HUES64 (cell line): Measurements from ENCODE around the gene SCFD2.

ENCODE experiments used
- H3K27ac ChIP-seq: 2 replicates; pipeline ENCODE4 v1.7.0; 2013; ENCODE audit warnings: low read depth, low read length, inconsistent platforms
- H3K27me3 ChIP-seq: 2 replicates; pipeline ENCODE4 v1.6.1; 2013; ENCODE audit warnings: mild to moderate bottlenecking, low read length; ENCODE audit not compliant: insufficient read depth
- H3K36me3 ChIP-seq: 2 replicates; pipeline ENCODE4 v1.6.1; 2013; ENCODE audit warnings: mild to moderate bottlenecking, low read length; ENCODE audit not compliant: insufficient read depth
- H3K4me1 ChIP-seq: 2 replicates; pipeline ENCODE4 v1.6.1; 2013; ENCODE audit warnings: mild to moderate bottlenecking, low read length, moderate library complexity; ENCODE audit not compliant: insufficient read depth
- H3K4me3 ChIP-seq: 2 replicates; pipeline ENCODE4 v1.5.1; 2013; ENCODE audit warnings: mild to moderate bottlenecking, low read length, moderate library complexity
- H3K9ac ChIP-seq: 2 replicates; pipeline ENCODE4 v1.6.1; 2013; ENCODE audit warnings: mild to moderate bottlenecking, low read depth, low read length
- H3K9me3 ChIP-seq: 2 replicates; pipeline ENCODE4 v1.6.1; 2013; ENCODE audit warnings: low read depth, low read length; ENCODE audit not compliant: insufficient read depth
- WGBS: fragments of 150-250, 120-280 bp; methylation state at CpG from one replicate; pipeline ENCODE4 v1.1.7; 2013; ENCODE audit warnings: missing lambda C conversion rate; 5-methylcytosine and 5-hydroxymethylcytosine counted together

The SCFD2 gene

DNA sequence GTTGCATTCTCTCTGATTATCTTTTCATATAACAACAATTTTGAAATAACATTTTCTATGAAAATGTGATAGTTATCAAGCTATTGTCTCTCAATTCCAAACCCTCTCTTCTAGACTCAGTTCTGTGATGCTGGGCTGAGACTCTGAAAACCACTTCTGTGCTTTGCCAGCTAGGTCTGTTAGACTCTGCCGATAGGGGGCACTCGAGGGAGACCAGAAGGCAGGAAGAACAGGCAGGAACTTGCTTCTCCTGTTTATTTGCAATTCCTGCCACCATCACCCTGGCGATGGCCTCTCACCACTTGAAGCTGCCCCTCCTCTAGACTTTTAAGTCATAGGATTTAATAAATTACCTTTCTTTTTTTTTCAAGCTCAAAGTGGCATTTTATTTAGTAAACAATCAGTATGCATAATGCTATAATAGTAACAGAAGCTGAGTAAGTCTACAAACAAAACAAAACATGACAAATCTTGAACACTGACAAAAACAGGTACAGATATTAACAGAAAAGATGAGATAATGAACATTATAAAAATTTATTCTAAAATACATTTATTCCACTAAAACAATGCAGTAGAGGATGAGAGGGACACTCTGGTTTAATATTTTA, 454.1 kb downstream of the SCFD2 start:
- Histone ChIP-seq H3K27me3 (no peaks in the 10 kb centered on the region), H3K36me3 (no peaks in the 10 kb centered on the region), H3K4me1 (peaks cover 12% of the 10 kb centered on the region), H3K27ac (no peak overlapping the region), H3K4me3 (no peak overlapping the region), H3K9me3 (no peaks in the 10 kb centered on the region), H3K9ac (no peak overlapping the region)
- WGBS = 23% methylated on average over 3 of the region's 3 CpGs

DNA sequence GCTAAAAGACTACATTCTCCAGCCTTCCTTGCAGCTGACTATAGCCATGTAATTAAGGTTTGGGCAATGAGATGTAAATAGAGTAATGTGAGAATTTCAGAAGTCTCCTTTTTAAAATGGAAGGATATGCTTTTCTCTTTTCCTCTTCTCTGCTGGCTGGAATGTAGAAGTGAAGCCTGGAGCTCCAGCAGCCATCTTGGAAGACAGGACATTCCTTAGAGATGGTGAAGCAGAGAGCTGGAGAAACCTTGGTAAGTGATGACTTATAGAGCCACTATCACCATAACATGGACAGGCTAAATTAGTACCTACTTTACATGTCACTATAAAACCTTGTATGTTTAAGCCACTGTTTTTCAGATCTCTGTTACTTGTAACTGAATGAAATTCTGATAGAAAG, 455.7 kb downstream of the SCFD2 start:
- H3K36me3 ChIP-seq = no peaks in the 10 kb centered on the region
- no peaks in the 10 kb centered on the region for H3K27me3 ChIP-seq
- no peak overlapping the region for H3K27ac ChIP-seq
- no peak overlapping the region for H3K9ac ChIP-seq
- peaks cover 12% of the 10 kb centered on the region for H3K4me1 ChIP-seq
- H3K4me3 ChIP-seq = no peak overlapping the region
- no peaks in the 10 kb centered on the region for H3K9me3 ChIP-seq

DNA sequence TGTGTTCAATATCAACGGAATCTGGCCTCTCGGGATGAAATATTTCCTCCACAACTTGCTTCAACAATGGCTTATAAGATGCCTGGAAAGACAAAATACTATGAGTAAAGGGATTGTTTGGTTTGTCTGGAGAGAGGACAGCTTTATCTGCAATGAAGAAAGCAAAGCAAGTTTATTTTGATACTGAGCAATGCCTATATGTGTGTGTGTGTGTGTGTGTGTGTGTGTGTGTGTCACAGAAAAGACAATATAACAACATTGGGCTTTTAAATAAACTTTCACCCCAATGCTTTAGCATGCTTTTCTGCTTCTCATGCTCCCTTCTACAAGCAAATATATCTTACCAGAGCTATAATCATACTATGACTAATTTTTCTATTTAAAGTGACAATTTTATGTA, 458.4 kb downstream of the SCFD2 start:
- Histone ChIP-seq H3K9me3 (no peaks in the 10 kb centered on the region), H3K4me3 (no peak overlapping the region), H3K36me3 (no peaks in the 10 kb centered on the region), H3K27ac (no peak overlapping the region), H3K27me3 (no peaks in the 10 kb centered on the region), H3K9ac (no peak overlapping the region), H3K4me1 (peaks cover 12% of the 10 kb centered on the region)
- 100% methylated on average over 2 of the region's 2 CpGs for WGBS

DNA sequence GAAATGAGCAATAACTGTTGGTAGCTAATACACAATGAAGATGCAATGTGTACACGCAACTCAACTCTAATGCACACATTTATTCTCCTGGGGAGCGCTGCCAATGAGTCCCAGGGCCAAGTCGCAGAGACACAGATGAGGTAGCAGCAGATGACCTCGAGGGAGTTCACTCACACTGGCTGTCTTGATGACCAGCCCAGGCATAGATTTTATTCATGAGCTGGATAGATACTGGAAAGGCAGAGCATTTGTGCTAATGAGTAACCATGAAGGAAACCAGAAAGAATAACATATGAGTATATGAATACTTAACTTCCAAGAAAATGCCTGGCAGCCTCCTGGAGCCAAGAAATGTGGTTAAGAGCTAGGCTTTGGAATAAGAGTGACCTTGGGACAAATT, 461.4 kb downstream of the SCFD2 start:
- Histone ChIP-seq H3K27ac (no peak overlapping the region), H3K9ac (no peak overlapping the region), H3K4me1 (peaks cover 5% of the 10 kb centered on the region; the same call in 1 of the 2 replicates), H3K4me3 (no peak overlapping the region), H3K27me3 (no peaks in the 10 kb centered on the region), H3K9me3 (peaks cover 14% of the 10 kb centered on the region), H3K36me3 (no peaks in the 10 kb centered on the region; the same call in 1 of the 2 replicates)
- 96% methylated on average over 4 of the region's 4 CpGs for WGBS

DNA sequence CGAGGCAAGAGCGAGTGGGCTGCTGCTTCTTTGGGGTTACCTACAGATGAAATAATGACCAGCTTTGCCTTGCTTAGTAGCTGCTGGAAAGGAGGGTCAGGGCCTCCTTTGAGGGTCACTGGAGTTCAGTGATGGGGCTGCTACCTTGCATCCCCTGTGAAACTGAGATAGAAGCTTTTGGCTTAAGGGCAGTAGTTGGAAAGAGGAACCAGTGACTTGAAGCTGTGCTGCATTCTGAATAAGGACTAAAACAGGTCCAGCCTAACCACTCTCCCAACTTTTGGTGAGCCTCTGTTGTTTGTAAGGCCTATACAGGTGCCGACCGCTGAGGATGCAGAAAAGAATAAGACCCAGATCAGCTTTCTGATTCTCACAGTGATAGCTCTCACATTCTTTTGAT, 462.6 kb downstream of the SCFD2 start:
- no peak overlapping the region for H3K4me3 ChIP-seq
- no peaks in the 10 kb centered on the region for H3K4me1 ChIP-seq
- no peak overlapping the region for H3K9ac ChIP-seq
- WGBS = 92% methylated on average over 4 of the region's 4 CpGs
- H3K27ac ChIP-seq = no peak overlapping the region
- no peaks in the 10 kb centered on the region for H3K27me3 ChIP-seq
- H3K9me3 ChIP-seq = peaks cover 14% of the 10 kb centered on the region
- no peaks in the 10 kb centered on the region; the same call in 1 of the 2 replicates for H3K36me3 ChIP-seq

DNA sequence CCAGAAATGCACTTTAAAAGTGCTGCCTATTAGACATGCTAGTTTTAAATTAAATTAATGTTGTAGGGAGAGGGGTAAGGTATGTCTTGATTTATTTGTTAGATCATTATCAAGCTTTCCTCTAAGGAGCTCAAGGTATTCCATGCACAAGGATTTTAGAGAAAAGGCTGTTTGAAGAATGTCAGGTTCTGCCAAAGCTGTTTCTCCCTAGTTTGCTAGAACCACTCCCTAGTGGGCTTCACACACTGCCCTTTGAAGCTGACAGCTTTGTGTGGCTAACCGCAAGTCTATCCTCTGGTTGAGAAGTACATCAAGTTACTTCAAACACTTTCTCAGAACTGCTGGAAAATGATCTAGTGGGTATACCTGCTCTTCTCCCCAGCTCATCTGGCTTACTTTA, 471.4 kb downstream of the SCFD2 start:
- Histone ChIP-seq H3K4me1 (no peaks in the 10 kb centered on the region), H3K9ac (no peak overlapping the region), H3K27ac (no peak overlapping the region), H3K36me3 (no peaks in the 10 kb centered on the region), H3K27me3 (no peaks in the 10 kb centered on the region), H3K9me3 (no peaks in the 10 kb centered on the region), H3K4me3 (no peak overlapping the region)
- WGBS = 83% methylated on average over 1 of the region's 1 CpG

DNA sequence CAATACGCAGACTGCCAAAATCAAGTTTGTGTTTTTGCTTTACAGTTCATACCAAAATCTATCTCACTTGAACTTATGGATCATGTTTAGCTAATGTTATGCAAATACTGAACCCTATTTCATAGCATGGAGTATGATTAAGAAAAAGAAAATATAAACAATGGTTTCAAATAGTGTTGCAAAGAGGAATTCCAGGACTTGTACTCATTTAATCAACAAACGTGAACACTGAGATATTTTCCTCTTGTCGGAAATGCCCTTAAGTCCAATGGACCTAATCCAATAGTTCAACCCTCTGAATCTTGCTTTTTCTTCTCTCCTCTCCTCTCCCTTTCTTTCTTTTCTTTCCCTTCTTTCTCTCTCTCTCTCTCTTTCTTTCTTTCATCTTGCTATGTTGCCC, 473.0 kb downstream of the SCFD2 start:
- Histone ChIP-seq H3K36me3 (no peaks in the 10 kb centered on the region), H3K4me1 (no peaks in the 10 kb centered on the region), H3K27me3 (no peaks in the 10 kb centered on the region), H3K9ac (no peak overlapping the region), H3K27ac (no peak overlapping the region), H3K9me3 (no peaks in the 10 kb centered on the region), H3K4me3 (no peak overlapping the region)
- WGBS = 94% methylated on average over 3 of the region's 3 CpGs

DNA sequence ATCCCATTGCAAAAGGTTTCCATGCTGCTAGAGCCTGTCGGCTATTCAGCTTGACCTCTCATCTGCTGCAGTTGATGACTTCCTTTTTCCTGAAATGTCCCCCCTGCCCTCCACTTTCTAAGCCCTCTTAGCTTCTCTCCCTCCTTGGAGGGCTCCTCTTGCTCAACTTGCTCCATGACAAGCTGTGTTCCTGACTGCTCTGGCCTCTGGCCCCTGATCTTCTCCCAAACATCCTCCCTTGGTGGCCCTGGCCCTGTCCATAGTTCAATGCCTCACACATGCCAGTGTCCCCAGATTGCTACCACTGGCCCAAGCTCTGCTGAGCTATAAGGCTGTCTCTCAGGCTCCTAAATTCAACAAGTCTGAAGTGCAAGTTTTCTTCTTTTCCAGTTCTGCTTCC, 474.1 kb downstream of the SCFD2 start:
- H3K9me3 ChIP-seq = peaks cover 6% of the 10 kb centered on the region
- no peaks in the 10 kb centered on the region for H3K4me1 ChIP-seq
- H3K27me3 ChIP-seq = no peaks in the 10 kb centered on the region
- H3K9ac ChIP-seq = no peak overlapping the region
- no peaks in the 10 kb centered on the region for H3K36me3 ChIP-seq
- 88% methylated on average over 1 of the region's 1 CpG for WGBS
- H3K4me3 ChIP-seq = no peak overlapping the region
- H3K27ac ChIP-seq = no peak overlapping the region

DNA sequence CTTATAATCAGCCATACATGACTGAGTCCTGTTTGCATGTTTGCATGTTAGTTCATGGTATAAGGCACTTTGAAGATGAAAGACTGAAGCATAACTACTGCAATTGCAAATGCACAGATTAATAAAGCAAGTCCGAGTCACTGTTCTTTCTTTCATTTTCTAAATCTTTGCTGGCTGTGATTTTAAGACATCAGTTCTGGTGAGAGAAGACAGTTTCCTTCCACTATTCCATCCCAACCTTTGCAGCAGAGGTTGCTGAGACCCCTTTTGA, 475.4 kb downstream of the SCFD2 start:
- H3K27ac ChIP-seq = no peak overlapping the region
- 93% methylated on average over 1 of the region's 1 CpG for WGBS
- H3K4me1 ChIP-seq = no peaks in the 10 kb centered on the region
- H3K4me3 ChIP-seq = no peak overlapping the region
- H3K9ac ChIP-seq = no peak overlapping the region
- no peaks in the 10 kb centered on the region for H3K36me3 ChIP-seq
- H3K9me3 ChIP-seq = peaks cover 17% of the 10 kb centered on the region
- H3K27me3 ChIP-seq = no peaks in the 10 kb centered on the region

DNA sequence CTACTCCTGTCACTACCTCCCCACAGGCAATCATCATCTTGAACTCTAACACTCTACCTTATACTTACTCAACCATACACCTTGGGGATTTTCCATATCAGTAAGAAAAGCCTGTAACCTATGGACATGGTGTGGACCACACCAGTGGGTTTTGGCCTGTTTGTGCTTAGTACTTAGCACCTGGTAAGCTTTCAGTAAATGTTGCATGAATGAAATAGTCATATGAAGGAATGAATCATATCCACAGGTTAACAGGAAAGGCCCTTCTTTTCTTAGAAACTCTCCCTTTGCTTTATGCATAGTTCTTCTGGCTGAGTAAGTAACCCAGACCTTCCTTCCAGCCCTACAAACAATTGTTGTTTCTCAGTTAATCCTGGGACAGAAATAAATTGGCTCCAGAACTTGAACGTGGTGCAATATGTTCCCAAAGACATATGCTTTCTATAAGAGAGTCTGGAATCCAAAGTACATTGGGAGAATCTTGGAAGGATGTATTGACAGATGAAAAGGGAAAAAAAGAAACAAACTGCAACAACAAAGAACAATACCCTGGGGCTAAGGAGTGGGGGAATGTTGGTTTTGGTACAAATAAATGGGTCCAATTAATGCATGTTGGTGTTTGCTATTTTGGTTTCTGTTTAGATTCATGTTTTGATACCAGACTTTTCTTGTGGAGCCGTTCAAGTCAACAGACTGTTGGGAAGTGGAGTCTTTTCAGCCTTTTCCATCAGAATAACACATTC, 475.9 kb downstream of the SCFD2 start:
- Histone ChIP-seq H3K27me3 (no peaks in the 10 kb centered on the region), H3K9ac (no peak overlapping the region), H3K4me1 (no peaks in the 10 kb centered on the region), H3K36me3 (no peaks in the 10 kb centered on the region), H3K4me3 (no peak overlapping the region), H3K27ac (no peak overlapping the region), H3K9me3 (peaks cover 17% of the 10 kb centered on the region)
- 96% methylated on average over 2 of the region's 2 CpGs for WGBS

DNA sequence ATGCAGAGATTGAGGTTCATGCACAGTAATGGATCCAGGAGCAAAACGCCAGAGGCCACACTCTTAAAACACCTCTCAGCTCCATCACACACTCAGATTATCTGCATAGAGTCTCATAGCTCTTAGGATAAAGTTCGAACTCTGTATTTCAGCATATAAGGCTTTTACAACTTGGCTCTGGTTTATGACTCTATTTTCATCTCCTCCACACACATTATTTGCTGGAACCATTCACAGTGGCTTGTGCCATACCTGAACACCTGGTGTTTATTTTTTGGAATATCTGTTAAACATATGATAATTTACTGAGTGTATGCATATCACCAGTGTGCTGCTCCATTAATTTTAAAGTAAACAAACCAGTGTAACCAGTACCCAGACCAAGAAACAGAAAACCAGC, 476.5 kb downstream of the SCFD2 start:
- H3K4me1 ChIP-seq = no peaks in the 10 kb centered on the region

DNA sequence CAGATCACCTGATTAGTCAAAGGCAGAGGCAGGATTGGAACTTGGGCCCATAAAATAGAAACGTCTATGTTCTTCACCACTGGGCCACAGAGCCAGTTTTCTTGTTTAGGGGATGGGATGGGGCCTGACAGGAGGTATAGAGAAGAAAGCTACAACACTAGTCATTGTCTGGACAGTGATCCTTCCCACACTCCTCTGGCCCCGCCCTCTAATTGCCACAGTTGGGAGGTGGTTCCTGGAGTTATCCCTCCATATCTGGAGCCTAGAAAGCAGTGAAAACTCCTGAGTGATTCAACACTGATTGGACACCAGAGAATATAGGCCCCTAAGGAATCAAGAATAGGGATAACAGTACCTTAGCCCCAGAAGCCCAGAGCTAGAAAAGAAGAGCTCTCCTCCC, 480.9 kb downstream of the SCFD2 start:
- H3K27me3 ChIP-seq = no peaks in the 10 kb centered on the region
- H3K9me3 ChIP-seq = peaks cover 17% of the 10 kb centered on the region

More for the DNA sequence above, 476.5 kb downstream of the SCFD2 start:
- Histone ChIP-seq H3K27me3 (no peaks in the 10 kb centered on the region), H3K9me3 (peaks cover 17% of the 10 kb centered on the region), H3K36me3 (no peaks in the 10 kb centered on the region), H3K9ac (no peak overlapping the region), H3K27ac (no peak overlapping the region), H3K4me3 (no peak overlapping the region)
- 94% methylated on average over 2 of the region's 2 CpGs for WGBS

More for the DNA sequence above, 480.9 kb downstream of the SCFD2 start:
- Histone ChIP-seq H3K4me3 (no peak overlapping the region), H3K9ac (no peak overlapping the region), H3K27ac (no peak overlapping the region), H3K4me1 (peaks cover 14% of the 10 kb centered on the region; the same call in 1 of the 2 replicates), H3K36me3 (no peaks in the 10 kb centered on the region)
- 93% methylated on average over 2 of the region's 2 CpGs for WGBS
